DOHH2 (cell line): Measurements from ENCODE around the gene EXD3.
"Not testable (repeated sequence)": the region's sequence is repeated elsewhere in the genome, so short reads cannot be mapped to it uniquely, and the experiment has no call there.

Experiments used
- H3F3A ChIP-seq: fragments of 200-600 bp; sonication (generic), shearing (Covaris generic); 2 replicates; pipeline ENCODE4 v1.6.0; 2016; ENCODE audit warnings: antibody characterized with exemption, mild to moderate bottlenecking; ENCODE audit not compliant: control insufficient read depth, insufficient read depth
- H3K27ac ChIP-seq: fragments of 200-600 bp; sonication (generic); 2 replicates; pipeline ENCODE4 v1.5.1; 2014; ENCODE audit warnings: low read depth, mild to moderate bottlenecking, low read length, moderate library complexity
- H3K27me3 ChIP-seq: fragments of 200-600 bp; sonication (generic); 2 replicates; pipeline ENCODE4 v1.6.1; 2014; ENCODE audit warnings: mild to moderate bottlenecking, low read length, mixed read lengths; ENCODE audit not compliant: control insufficient read depth
- H3K36me3 ChIP-seq: fragments of 200-600 bp; sonication (generic); 2 replicates; pipeline ENCODE4 v1.6.1; 2014; ENCODE audit warnings: mild to moderate bottlenecking, low read length, moderate library complexity, mixed read lengths; ENCODE audit not compliant: control insufficient read depth
- H3K4me1 ChIP-seq: fragments of 200-600 bp; sonication (generic); 2 replicates; pipeline ENCODE4 v1.6.1; 2014; ENCODE audit warnings: mild to moderate bottlenecking, low read length, mixed read lengths; ENCODE audit not compliant: control insufficient read depth
- H3K4me2 ChIP-seq: fragments of 200-600 bp; sonication (generic); 2 replicates; pipeline ENCODE4 v1.6.0; 2014; ENCODE audit warnings: mild to moderate bottlenecking, low read length, moderate library complexity
- H3K4me3 ChIP-seq: fragments of 200-600 bp; sonication (generic); 2 replicates; pipeline ENCODE4 v1.5.1; 2014; ENCODE audit warnings: mild to moderate bottlenecking, low read length, mixed read lengths
- H3K79me2 ChIP-seq: fragments of 200-600 bp; sonication (generic); 2 replicates; pipeline ENCODE4 v1.6.1; 2014; ENCODE audit warnings: mild to moderate bottlenecking, low read length, mixed read lengths; ENCODE audit not compliant: control insufficient read depth
- H3K9me2 ChIP-seq: fragments of 200-600 bp; sonication (generic); replicated peaks from 2 replicates; pipeline ENCODE4 v1.6.1; 2014; ENCODE audit warnings: mild to moderate bottlenecking, low read length, mixed read lengths; ENCODE audit not compliant: control insufficient read depth
- H3K9me3 ChIP-seq: fragments of 200-600 bp; sonication (generic); 2 replicates; pipeline ENCODE4 v1.6.1; 2014; ENCODE audit warnings: antibody characterized with exemption, low read length, mixed read lengths; ENCODE audit not compliant: control insufficient read depth, insufficient read depth
- H4K20me1 ChIP-seq: fragments of 200-600 bp; sonication (generic); 2 replicates; pipeline ENCODE4 v1.6.0; 2014; ENCODE audit warnings: low read depth, mild to moderate bottlenecking, antibody characterized with exemption, low read length, moderate library complexity; ENCODE audit not compliant: control insufficient read depth, insufficient read depth
- CTCF ChIP-seq: fragments of 200-600 bp; sonication (generic); IDR thresholded peaks from one replicate; pipeline ENCODE4 v1.5.1; 2014; ENCODE audit warnings: antibody characterized with exemption, mild to moderate bottlenecking, low read depth, low read length; ENCODE audit not compliant: poor library complexity, severe bottlenecking
- EZH2phosphoT487 ChIP-seq: fragments of 200-600 bp; sonication (generic); IDR thresholded peaks from 2 replicates; pipeline ENCODE4 v1.6.1; 2017; ENCODE audit warnings: borderline replicate concordance, mild to moderate bottlenecking, antibody characterized with exemption, low read length, moderate library complexity, mixed read lengths

EXD3 gene

GRCh38 chr9:137347928-137348327, 75.0 kb downstream of the EXD3 start:
- Histone ChIP-seq H3K27me3 (no peaks in the 10 kb centered on the region), H3K4me2 (no peak overlapping the region), H3K9me2 (no peaks in the 10 kb centered on the region), H3K4me1 (no peaks in the 10 kb centered on the region), H3K36me3 (no peaks in the 10 kb centered on the region), H3K4me3 (no peak overlapping the region), H3F3A (no peaks in the 10 kb centered on the region), H3K79me2 (no peaks in the 10 kb centered on the region), H4K20me1 (no peaks in the 10 kb centered on the region), H3K27ac (no peak overlapping the region), H3K9me3 (peaks cover 36% of the 10 kb centered on the region)
- TF ChIP-seq CTCF (no peak), EZH2phosphoT487 (no peak)

GRCh38 chr9:137342482-137342881, 80.5 kb downstream of the EXD3 start:
- Histone ChIP-seq H3K4me1 (no peaks in the 10 kb centered on the region), H4K20me1 (no peaks in the 10 kb centered on the region), H3K27me3 (0 out of 2 replicates have a peak, but pooled peaks cover 2% of the 10 kb centered on the region), H3F3A (no peaks in the 10 kb centered on the region), H3K27ac (no peak overlapping the region), H3K4me3 (no peak overlapping the region), H3K36me3 (no peaks in the 10 kb centered on the region), H3K79me2 (no peaks in the 10 kb centered on the region), H3K9me2 (no peaks in the 10 kb centered on the region), H3K9me3 (peaks cover 9% of the 10 kb centered on the region; the same call in 1 of the 2 replicates), H3K4me2 (no peak overlapping the region)
- TF ChIP-seq EZH2phosphoT487 (no peak), CTCF (no peak)

GRCh38 chr9:137341227-137341626, 81.7 kb downstream of the EXD3 start:
- TF ChIP-seq EZH2phosphoT487 (no peak), CTCF (no peak)
- H3K4me2 ChIP-seq, result no peak overlapping the region
- H3K27ac ChIP-seq, result no peak overlapping the region
- no peaks in the 10 kb centered on the region for H4K20me1 ChIP-seq
- no peaks in the 10 kb centered on the region for H3K4me1 ChIP-seq
- no peaks in the 10 kb centered on the region for H3K79me2 ChIP-seq
- H3K27me3 ChIP-seq, result 0 out of 2 replicates have a peak, but pooled peaks cover 2% of the 10 kb centered on the region
- H3F3A ChIP-seq, result no peaks in the 10 kb centered on the region
- H3K9me2 ChIP-seq, result no peaks in the 10 kb centered on the region
- H3K36me3 ChIP-seq, result no peaks in the 10 kb centered on the region
- H3K9me3 ChIP-seq, result peaks cover 1% of the 10 kb centered on the region
- H3K4me3 ChIP-seq, result no peak overlapping the region

- H3K4me3 ChIP-seq, H4K20me1 ChIP-seq, H3K36me3 ChIP-seq, H3K27ac ChIP-seq, H3K9me2 ChIP-seq, H3K27me3 ChIP-seq, H3K79me2 ChIP-seq, H3F3A ChIP-seq, H3K4me2 ChIP-seq, H3K9me3 ChIP-seq, H3K4me1 ChIP-seq: not testable (repeated sequence)
Observed at GRCh38 chr9:137339908-137340462, 83.0 kb downstream of the EXD3 start.
